WTC11 (cell line): Measurements from ENCODE around the gene NEURL1B.

Experiments used
- ERG ChIP-seq: fragments of 250-450 bp; sonication (Bioruptor Pico); IDR thresholded peaks from 2 replicates; pipeline ENCODE4 v1.8.0; 2021; ENCODE audit warnings: mild to moderate bottlenecking
- FOXK1 ChIP-seq: sonication (generic); formaldehyde crosslinking; IDR thresholded peaks from 2 replicates; pipeline ENCODE4 v1.8.0; 2022; ENCODE audit warnings: mild to moderate bottlenecking, moderate library complexity, missing genetic modification reagents
- GTF2I ChIP-seq: fragments of 250-450 bp; sonication (Bioruptor Pico); conservative IDR thresholded peaks from 2 replicates; pipeline ENCODE4 v1.4.0; 2021; ENCODE audit warnings: mild to moderate bottlenecking
- IRF1 ChIP-seq: sonication (generic); formaldehyde crosslinking; IDR thresholded peaks from 2 replicates; pipeline ENCODE4 v1.8.0; 2023; ENCODE audit warnings: missing genetic modification reagents
- TEAD4 ChIP-seq: sonication (generic); formaldehyde crosslinking; IDR thresholded peaks from 2 replicates; pipeline ENCODE4 v1.8.0; 2022; ENCODE audit warnings: mild to moderate bottlenecking, missing genetic modification reagents
- ZNF121 ChIP-seq: sonication (generic); formaldehyde crosslinking; IDR thresholded peaks from 2 replicates; pipeline ENCODE4 v1.8.0; 2023; ENCODE audit warnings: missing genetic modification reagents
- TF ChIP-seq, protein P1 (sequence below): sonication (generic); formaldehyde crosslinking; IDR thresholded peaks from 2 replicates; pipeline ENCODE4 v1.8.1; 2023; ENCODE audit warnings: mild to moderate bottlenecking, moderate library complexity, missing genetic modification reagents
- TF ChIP-seq, protein P2 (sequence below): fragments of 200-600 bp; IDR thresholded peaks from 2 replicates; pipeline ENCODE4 v1.8.0; 2022; ENCODE audit warnings: antibody characterized with exemption
- TF ChIP-seq, protein P3 (sequence below): sonication (generic); formaldehyde crosslinking; IDR thresholded peaks from 2 replicates; pipeline ENCODE4 v1.8.0; 2022; ENCODE audit warnings: mild to moderate bottlenecking, missing genetic modification reagents

DNA sequence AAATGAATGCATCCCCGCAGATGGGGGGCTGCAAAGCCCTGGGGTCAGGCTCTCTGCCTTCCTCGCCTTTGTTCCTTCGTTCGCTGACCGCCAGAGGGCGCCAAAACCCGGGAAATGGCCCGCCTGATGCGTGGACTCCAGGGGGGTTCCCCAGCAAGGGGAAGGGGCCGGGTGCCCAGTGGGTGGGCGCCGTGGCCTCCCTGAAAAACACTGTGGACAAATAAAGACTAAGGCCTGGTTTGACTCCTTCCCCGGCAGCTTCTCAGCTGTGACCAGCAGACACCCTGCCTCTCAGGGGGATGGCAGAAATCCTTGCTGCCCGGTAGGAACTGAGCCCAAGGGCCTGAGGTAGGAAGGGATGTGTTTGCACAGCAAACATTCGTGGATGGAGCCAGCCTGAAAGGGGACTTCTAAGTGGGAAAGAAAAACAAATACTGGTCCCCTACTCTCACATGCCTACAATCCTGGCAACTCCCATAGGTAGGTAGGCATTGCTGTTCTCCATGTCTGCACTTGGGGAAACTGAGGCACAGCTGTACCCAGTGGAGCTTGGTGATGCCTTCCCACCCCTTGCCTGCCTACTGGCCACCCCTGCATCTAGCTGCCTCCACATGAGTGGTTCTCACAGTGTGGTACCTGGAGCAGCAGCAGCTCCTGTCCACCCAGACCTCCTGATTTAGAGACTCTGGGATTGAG lies 72.2 kb downstream of the NEURL1B start:
- TF ChIP-seq IRF1 (CRISPR knock-in tag) (no peak), ERG (CRISPR knock-in tag) (no peak), TEAD4 (CRISPR knock-in tag) (no peak), GTF2I (no peak), ZNF121 (no peak), FOXK1 (CRISPR knock-in tag) (no peak)
- TF ChIP-seq, protein P1, sequence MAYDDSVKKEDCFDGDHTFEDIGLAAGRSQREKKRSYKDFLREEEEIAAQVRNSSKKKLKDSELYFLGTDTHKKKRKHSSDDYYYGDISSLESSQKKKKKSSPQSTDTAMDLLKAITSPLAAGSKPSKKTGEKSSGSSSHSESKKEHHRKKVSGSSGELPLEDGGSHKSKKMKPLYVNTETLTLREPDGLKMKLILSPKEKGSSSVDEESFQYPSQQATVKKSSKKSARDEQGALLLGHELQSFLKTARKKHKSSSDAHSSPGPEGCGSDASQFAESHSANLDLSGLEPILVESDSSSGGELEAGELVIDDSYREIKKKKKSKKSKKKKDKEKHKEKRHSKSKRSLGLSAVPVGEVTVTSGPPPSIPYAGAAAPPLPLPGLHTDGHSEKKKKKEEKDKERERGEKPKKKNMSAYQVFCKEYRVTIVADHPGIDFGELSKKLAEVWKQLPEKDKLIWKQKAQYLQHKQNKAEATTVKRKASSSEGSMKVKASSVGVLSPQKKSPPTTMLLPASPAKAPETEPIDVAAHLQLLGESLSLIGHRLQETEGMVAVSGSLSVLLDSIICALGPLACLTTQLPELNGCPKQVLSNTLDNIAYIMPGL (CRISPR knock-in tag) = no peak
- TF ChIP-seq, protein P2, sequence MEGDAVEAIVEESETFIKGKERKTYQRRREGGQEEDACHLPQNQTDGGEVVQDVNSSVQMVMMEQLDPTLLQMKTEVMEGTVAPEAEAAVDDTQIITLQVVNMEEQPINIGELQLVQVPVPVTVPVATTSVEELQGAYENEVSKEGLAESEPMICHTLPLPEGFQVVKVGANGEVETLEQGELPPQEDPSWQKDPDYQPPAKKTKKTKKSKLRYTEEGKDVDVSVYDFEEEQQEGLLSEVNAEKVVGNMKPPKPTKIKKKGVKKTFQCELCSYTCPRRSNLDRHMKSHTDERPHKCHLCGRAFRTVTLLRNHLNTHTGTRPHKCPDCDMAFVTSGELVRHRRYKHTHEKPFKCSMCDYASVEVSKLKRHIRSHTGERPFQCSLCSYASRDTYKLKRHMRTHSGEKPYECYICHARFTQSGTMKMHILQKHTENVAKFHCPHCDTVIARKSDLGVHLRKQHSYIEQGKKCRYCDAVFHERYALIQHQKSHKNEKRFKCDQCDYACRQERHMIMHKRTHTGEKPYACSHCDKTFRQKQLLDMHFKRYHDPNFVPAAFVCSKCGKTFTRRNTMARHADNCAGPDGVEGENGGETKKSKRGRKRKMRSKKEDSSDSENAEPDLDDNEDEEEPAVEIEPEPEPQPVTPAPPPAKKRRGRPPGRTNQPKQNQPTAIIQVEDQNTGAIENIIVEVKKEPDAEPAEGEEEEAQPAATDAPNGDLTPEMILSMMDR = peak; percentile 96
- TF ChIP-seq, protein P3, sequence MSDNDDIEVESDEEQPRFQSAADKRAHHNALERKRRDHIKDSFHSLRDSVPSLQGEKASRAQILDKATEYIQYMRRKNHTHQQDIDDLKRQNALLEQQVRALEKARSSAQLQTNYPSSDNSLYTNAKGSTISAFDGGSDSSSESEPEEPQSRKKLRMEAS (CRISPR knock-in tag) = no peak
